Activated B cell treated with CpG ODN at 0.5 μM for 24 hours (primary cell): ENCODE measurements around the gene NBAS. TPM values are rescaled to one million over a fixed set of nuclear protein-coding genes. Genes with fewer than 3 reads are reported as not detected.

ENCODE experiments used
- ATAC-seq: fragments of 200-7000 bp; cut with Tn5 transposase; one replicate; pipeline ENCODE4 v1.10.0; 2021; ENCODE audit warnings: low read depth, mild to moderate bottlenecking, moderate library complexity
- CTCF ChIA-PET: fragments of 350-600 bp; sonication (Branson Sonifier 250); formaldehyde crosslinking; loops from one replicate; lab custom pipeline; 2021; ENCODE audit warnings: antibody characterized with exemption; lab: Charles Lee
- POLR2A ChIA-PET: fragments of 350-600 bp; sonication (Branson Sonifier 250); formaldehyde crosslinking; loops from one replicate; lab custom pipeline; 2021; ENCODE audit warnings: antibody characterized with exemption; lab: Charles Lee
- DNase-seq: peaks from one replicate; pipeline ENCODE4 v3.0.0; 2022
- H3K27ac Mint-ChIP-seq: one replicate; pipeline ENCODE4 v1.8.0; 2020; ENCODE audit warnings: mixed read lengths
- H3K27me3 Mint-ChIP-seq: one replicate; pipeline ENCODE4 v1.8.0; 2021; ENCODE audit warnings: mixed read lengths
- H3K36me3 Mint-ChIP-seq: one replicate; pipeline ENCODE4 v1.8.0; 2021; ENCODE audit warnings: low read depth, mixed read lengths
- H3K4me1 Mint-ChIP-seq: one replicate; pipeline ENCODE4 v1.8.0; 2021; ENCODE audit warnings: mixed read lengths
- H3K4me3 Mint-ChIP-seq: one replicate; pipeline ENCODE4 v1.8.0; 2020; ENCODE audit warnings: mild to moderate bottlenecking, mixed read lengths
- H3K9me3 Mint-ChIP-seq: one replicate; pipeline ENCODE4 v1.8.0; 2020; ENCODE audit warnings: mixed read lengths
- intact Hi-C: fragments of 100-400 bp; cut with micrococcal nuclease; formaldehyde crosslinking; loops from one replicate; pipeline ENCODE4 v1.15.1; 2024
- total RNA-seq: library from RNA; stranded (reverse); gene quantifications from 2 replicates; pipeline ENCODE4 v1.2.3, GENCODE V29; 2022
- TF ChIP-seq, protein P1 (sequence below): fragments of 200-600 bp; IDR thresholded peaks from one replicate; pipeline ENCODE4 v1.8.0; 2022; ENCODE audit warnings: antibody characterized with exemption, mild to moderate bottlenecking

The NBAS gene
- total RNA-seq, 1 donor from 2014 or later, result 40.1 TPM

DNA sequence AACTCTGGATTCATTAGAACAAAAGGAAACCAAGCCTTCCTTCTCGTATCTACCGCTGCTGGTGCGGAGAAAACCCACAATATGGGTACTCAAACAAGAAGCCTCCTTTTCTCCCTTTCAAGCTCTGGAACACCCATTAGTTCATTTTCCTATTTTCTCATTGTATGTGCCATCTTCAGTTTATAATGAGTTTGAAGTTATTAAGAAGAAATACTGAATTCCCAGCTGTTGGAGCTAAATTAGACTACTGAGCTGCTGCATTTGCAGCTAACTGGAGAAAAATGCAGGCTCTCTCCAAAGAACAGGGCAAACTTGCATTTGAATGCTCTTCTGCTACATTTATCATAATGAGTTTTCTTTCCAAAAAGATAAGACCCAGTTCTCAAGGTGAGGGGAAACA, 398.5 kb downstream of the NBAS start:
- CTCF ChIA-PET, result no interaction called here
- H3K36me3 Mint-ChIP-seq, result peaks cover 14% of the 10 kb centered on the region
- DNase-seq (no peak), ATAC-seq (no peak)
- intact Hi-C loops, result no loop called here
- H3K9me3 Mint-ChIP-seq, result no peaks in the 10 kb centered on the region
- no peaks in the 10 kb centered on the region for H3K4me1 Mint-ChIP-seq
- no peaks in the 10 kb centered on the region for H3K27me3 Mint-ChIP-seq
- TF ChIP-seq, protein P1, sequence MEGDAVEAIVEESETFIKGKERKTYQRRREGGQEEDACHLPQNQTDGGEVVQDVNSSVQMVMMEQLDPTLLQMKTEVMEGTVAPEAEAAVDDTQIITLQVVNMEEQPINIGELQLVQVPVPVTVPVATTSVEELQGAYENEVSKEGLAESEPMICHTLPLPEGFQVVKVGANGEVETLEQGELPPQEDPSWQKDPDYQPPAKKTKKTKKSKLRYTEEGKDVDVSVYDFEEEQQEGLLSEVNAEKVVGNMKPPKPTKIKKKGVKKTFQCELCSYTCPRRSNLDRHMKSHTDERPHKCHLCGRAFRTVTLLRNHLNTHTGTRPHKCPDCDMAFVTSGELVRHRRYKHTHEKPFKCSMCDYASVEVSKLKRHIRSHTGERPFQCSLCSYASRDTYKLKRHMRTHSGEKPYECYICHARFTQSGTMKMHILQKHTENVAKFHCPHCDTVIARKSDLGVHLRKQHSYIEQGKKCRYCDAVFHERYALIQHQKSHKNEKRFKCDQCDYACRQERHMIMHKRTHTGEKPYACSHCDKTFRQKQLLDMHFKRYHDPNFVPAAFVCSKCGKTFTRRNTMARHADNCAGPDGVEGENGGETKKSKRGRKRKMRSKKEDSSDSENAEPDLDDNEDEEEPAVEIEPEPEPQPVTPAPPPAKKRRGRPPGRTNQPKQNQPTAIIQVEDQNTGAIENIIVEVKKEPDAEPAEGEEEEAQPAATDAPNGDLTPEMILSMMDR, result no peak
- H3K4me3 Mint-ChIP-seq, result no peak overlapping the region
- no peak overlapping the region for H3K27ac Mint-ChIP-seq
- POLR2A ChIA-PET, result no interaction called here

DNA sequence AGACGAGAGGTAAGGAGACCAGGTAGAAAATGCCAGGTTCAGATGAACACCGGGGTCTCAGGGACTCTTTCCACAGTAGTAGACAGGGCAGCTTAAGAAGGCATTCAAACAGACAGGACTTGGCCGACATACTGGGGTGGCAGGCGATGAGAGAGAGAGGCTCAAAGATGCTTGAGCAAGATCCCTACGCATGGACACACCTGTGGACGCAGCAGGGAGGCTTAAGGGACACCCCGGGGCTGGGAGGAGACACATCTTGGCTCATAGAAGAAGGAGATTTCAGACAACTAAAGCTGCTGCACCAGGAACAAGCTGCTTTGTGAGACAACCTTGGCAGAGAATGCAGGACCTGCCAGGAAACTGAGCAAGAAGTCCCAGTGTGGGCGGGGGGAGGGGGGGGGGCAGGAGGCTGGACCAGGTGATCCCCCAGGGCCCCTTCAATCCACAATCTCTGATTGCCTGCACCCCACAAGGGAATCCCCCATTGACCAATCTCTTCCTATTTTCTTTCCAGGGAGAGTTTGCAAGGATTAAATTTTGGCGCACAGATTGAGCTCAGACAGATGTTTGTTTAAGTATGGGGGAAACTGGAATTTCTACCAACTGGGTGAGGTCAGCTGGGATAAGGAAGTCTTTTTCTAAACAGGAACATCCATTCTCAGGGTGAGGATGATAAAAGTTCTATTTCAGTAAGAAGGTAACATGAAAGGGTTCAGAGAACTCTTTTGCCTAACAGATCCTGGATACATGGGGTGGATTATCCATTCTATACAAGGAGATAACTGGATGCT, 400.7 kb downstream of the NBAS start:
- Mint-ChIP-seq H3K9me3 (no peaks in the 10 kb centered on the region), H3K4me1 (no peaks in the 10 kb centered on the region), H3K27me3 (no peaks in the 10 kb centered on the region), H3K4me3 (no peak overlapping the region), H3K36me3 (no peaks in the 10 kb centered on the region), H3K27ac (no peak overlapping the region)
- ChIA-PET POLR2A (no interaction called here), CTCF (no interaction called here)
- intact Hi-C loops, result no loop called here
- DNase-seq (no peak), ATAC-seq (no peak)
- TF ChIP-seq, protein P1, result no peak

DNA sequence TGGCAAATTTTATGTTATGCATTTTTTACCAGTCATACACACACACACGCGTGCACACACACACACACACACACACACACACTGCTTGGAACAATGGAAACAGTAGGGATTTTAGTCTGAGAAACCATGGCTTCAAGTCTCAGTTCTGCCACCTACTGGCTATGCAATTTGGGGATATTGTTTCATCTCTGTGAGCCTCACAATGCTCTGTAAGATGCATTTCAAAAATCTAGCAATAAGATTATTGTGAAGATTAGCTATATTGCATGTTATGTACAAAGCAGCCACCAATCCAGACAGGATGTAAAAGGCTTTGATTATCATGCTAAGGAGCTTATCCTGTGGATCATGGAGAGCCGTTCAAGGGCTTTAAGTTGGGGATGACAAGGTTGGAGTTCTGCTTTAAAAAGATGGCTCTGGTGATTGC, 401.4 kb downstream of the NBAS start:
- H3K36me3 Mint-ChIP-seq, result no peaks in the 10 kb centered on the region
- no peak overlapping the region for H3K27ac Mint-ChIP-seq
- no peak overlapping the region for H3K4me3 Mint-ChIP-seq
- no peaks in the 10 kb centered on the region for H3K9me3 Mint-ChIP-seq
- intact Hi-C loops, result loop anchor here (5.0 kb wide), 1 partner anchor 1967 kb away; no protein-coding TSS in a partner anchor
- TF ChIP-seq, protein P1, result no peak
- CTCF ChIA-PET, result no interaction called here
- DNase-seq (no peak), ATAC-seq (no peak)
- no peaks in the 10 kb centered on the region for H3K27me3 Mint-ChIP-seq
- POLR2A ChIA-PET, result no interaction called here
- H3K4me1 Mint-ChIP-seq, result no peaks in the 10 kb centered on the region

DNA sequence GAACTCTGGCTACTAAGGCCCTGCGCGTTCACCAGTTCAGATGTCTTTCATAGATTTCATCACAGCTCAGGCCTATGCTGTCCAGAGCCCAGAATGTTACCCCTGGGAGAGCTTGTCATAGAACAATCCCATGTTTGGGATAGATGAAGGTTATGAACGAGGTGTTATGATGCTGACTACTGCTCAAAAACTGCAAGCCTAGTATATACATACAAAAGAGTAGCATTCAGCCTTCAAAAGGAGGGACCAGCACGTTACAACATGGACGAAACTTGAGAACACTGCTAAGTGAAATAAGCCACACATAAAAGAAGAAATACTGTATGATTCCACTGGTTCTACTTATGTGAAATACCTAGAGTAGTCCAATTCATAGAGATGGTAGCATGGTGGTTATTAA, 401.9 kb downstream of the NBAS start:
- H3K27ac Mint-ChIP-seq, result no peak overlapping the region

DNA sequence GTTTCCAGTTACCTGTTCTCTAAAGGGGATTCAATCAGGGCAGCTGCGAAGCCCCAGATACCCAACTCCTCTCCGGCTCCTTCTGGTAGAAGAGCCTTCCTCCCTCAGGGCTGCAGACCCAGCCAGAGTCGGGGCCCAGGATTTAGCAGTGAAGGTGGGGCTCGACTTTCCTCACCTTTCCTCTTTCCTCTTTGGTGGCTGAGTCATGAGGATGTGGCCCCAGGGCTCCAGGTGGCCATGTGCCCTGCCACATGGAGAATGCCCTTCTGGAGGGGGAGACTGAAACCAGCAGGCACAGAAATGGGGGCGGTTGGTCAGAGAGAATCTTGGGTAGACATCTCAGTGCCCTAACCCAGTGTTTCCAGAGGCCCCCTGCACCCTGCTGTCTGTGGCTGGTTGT, 402.6 kb downstream of the NBAS start:
- no peaks in the 10 kb centered on the region for H3K27me3 Mint-ChIP-seq
- no peak for ATAC-seq
- DNase-seq, result no peak
- no peak overlapping the region for H3K4me3 Mint-ChIP-seq
- TF ChIP-seq, protein P1, result no peak
- no peaks in the 10 kb centered on the region for H3K9me3 Mint-ChIP-seq
- H3K36me3 Mint-ChIP-seq, result no peaks in the 10 kb centered on the region
- no peaks in the 10 kb centered on the region for H3K4me1 Mint-ChIP-seq
- CTCF ChIA-PET, result no interaction called here
- no peak overlapping the region for H3K27ac Mint-ChIP-seq
- intact Hi-C loops, result loop anchor here (5.0 kb wide), 1 partner anchor 1966 kb away; no protein-coding TSS in a partner anchor
- POLR2A ChIA-PET, result interaction anchor here (0.6 kb wide), 1 partner anchor 184 kb away, joined by 3 read pairs; no protein-coding TSS in a partner anchor

More for the DNA sequence above, 401.9 kb downstream of the NBAS start:
- H3K4me3 Mint-ChIP-seq, result no peak overlapping the region
- no peaks in the 10 kb centered on the region for H3K9me3 Mint-ChIP-seq
- no peaks in the 10 kb centered on the region for H3K27me3 Mint-ChIP-seq
- H3K4me1 Mint-ChIP-seq, result no peaks in the 10 kb centered on the region
- H3K36me3 Mint-ChIP-seq, result no peaks in the 10 kb centered on the region
- intact Hi-C loops, result loop anchor here (5.0 kb wide), 1 partner anchor 1967 kb away; no protein-coding TSS in a partner anchor
- POLR2A ChIA-PET, result no interaction called here
- ATAC-seq (no peak), DNase-seq (no peak)
- TF ChIP-seq, protein P1, result no peak
- CTCF ChIA-PET, result no interaction called here
